ENCODE measurements around the gene DHRS3.

- TF ChIP-seq CTCF (IDR thresholded peaks at IDR 0.05 in 2 of 3, conservative IDR thresholded peaks at IDR 0.05 in 1 of 3; ENCODE audit: borderline replicate concordance in 1 of 3, insufficient read depth in 1 of 3, low read depth in 2 of 3, low read length in 2 of 3) (no peak), EZH2 (IDR thresholded peaks at IDR 0.05) (no peak), ZBTB33 (IDR thresholded peaks at IDR 0.05; ENCODE audit: extremely low read depth, insufficient replicate concordance, low read length) (no peak), YY1 (IDR thresholded peaks at IDR 0.05; ENCODE audit: extremely low read depth, insufficient replicate concordance, low read depth, low read length) (no peak)
Observed at GRCh38 chr1:12637693-12638092, 19.7 kb upstream of the DHRS3 start.

All from HCT116 (cell line).